Activated B cell treated with CpG ODN at 0.5 μM for 24 hours (primary cell): ENCODE data around the gene SMG6. TPM values are rescaled to one million over a fixed set of nuclear protein-coding genes. Genes with fewer than 3 reads are reported as not detected.

ENCODE experiments used
- ATAC-seq: fragments of 200-7000 bp; cut with Tn5 transposase; one replicate; pipeline ENCODE4 v1.10.0; 2021; ENCODE audit warnings: low read depth, mild to moderate bottlenecking, moderate library complexity
- CTCF ChIA-PET: fragments of 350-600 bp; sonication (Branson Sonifier 250); formaldehyde crosslinking; loops from one replicate; lab custom pipeline; 2021; ENCODE audit warnings: antibody characterized with exemption; lab: Charles Lee
- POLR2A ChIA-PET: fragments of 350-600 bp; sonication (Branson Sonifier 250); formaldehyde crosslinking; loops from one replicate; lab custom pipeline; 2021; ENCODE audit warnings: antibody characterized with exemption; lab: Charles Lee
- DNase-seq: peaks from one replicate; pipeline ENCODE4 v3.0.0; 2022
- H3K27ac Mint-ChIP-seq: one replicate; pipeline ENCODE4 v1.8.0; 2020; ENCODE audit warnings: mixed read lengths
- H3K27me3 Mint-ChIP-seq: one replicate; pipeline ENCODE4 v1.8.0; 2021; ENCODE audit warnings: mixed read lengths
- H3K36me3 Mint-ChIP-seq: one replicate; pipeline ENCODE4 v1.8.0; 2021; ENCODE audit warnings: low read depth, mixed read lengths
- H3K4me1 Mint-ChIP-seq: one replicate; pipeline ENCODE4 v1.8.0; 2021; ENCODE audit warnings: mixed read lengths
- H3K4me3 Mint-ChIP-seq: one replicate; pipeline ENCODE4 v1.8.0; 2020; ENCODE audit warnings: mild to moderate bottlenecking, mixed read lengths
- H3K9me3 Mint-ChIP-seq: one replicate; pipeline ENCODE4 v1.8.0; 2020; ENCODE audit warnings: mixed read lengths
- intact Hi-C: fragments of 100-400 bp; cut with micrococcal nuclease; formaldehyde crosslinking; loops from one replicate; pipeline ENCODE4 v1.15.1; 2024
- total RNA-seq: library from RNA; stranded (reverse); gene quantifications from 2 replicates; pipeline ENCODE4 v1.2.3, GENCODE V29; 2022
- TF ChIP-seq, protein P1 (sequence below): fragments of 200-600 bp; IDR thresholded peaks from one replicate; pipeline ENCODE4 v1.8.0; 2022; ENCODE audit warnings: antibody characterized with exemption, mild to moderate bottlenecking

SMG6 gene
- total RNA-seq, 1 donor from 2014 or later, result 30.5 TPM

DNA sequence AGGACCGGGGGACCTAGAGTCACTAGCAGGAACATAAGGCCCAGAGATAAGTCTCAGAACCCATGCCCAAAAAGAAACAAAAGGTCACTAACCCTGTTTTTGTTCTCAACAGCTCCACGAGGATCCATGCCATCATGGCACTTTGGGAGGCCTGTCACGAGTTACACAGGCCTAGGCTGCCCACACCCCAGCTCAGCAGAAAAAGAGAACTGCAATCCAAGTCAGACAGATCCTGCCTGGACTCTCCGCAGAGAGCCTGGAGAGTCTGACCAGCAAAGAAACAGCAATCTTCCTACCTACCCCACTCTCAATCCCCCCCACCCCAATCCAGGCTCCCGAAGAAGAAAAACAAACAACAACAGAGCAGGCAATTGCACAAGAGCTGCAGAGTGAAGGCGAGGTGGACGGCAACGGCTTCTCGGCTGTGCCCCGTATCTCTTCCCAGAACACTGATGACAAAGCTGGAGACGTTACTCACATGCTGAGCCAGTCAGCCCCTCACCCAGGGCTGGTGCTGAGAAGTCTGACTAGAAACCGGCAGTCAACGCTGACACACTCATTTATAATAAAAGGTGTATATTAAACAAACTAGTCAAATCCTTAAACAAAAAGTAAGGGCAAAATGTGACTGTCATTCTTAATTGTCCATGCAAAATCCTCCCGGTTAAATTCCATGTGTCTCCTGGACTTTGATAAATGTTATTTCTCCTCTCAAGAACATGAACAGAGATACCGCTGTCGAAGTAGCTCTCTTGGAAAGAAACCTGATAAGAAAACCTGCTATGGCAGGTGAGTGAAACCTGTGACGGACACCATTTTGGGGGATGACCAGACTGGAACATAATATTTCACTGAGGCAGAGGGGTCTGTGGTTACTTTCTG lies 89.3 kb downstream of the SMG6 start:
- ChIA-PET CTCF (interaction anchor here (0.6 to 2.2 kb wide), 4 partner anchors 26 to 170 kb away, joined by 3 to 13 read pairs (median 4); no protein-coding TSS in a partner anchor), POLR2A (interaction anchor here (0.6 to 5.4 kb wide), 6 partner anchors 19 to 188 kb away, joined by 3 to 23 read pairs (median 3); no protein-coding TSS in a partner anchor)
- ATAC-seq (no peak), DNase-seq (no peak)
- intact Hi-C loops, result no loop called here
- Mint-ChIP-seq H3K4me1 (peaks cover 31% of the 10 kb centered on the region), H3K27me3 (no peaks in the 10 kb centered on the region), H3K36me3 (peaks cover 15% of the 10 kb centered on the region), H3K27ac (peak overlapping the region; percentile 92), H3K9me3 (no peaks in the 10 kb centered on the region), H3K4me3 (no peak overlapping the region)
- TF ChIP-seq, protein P1, sequence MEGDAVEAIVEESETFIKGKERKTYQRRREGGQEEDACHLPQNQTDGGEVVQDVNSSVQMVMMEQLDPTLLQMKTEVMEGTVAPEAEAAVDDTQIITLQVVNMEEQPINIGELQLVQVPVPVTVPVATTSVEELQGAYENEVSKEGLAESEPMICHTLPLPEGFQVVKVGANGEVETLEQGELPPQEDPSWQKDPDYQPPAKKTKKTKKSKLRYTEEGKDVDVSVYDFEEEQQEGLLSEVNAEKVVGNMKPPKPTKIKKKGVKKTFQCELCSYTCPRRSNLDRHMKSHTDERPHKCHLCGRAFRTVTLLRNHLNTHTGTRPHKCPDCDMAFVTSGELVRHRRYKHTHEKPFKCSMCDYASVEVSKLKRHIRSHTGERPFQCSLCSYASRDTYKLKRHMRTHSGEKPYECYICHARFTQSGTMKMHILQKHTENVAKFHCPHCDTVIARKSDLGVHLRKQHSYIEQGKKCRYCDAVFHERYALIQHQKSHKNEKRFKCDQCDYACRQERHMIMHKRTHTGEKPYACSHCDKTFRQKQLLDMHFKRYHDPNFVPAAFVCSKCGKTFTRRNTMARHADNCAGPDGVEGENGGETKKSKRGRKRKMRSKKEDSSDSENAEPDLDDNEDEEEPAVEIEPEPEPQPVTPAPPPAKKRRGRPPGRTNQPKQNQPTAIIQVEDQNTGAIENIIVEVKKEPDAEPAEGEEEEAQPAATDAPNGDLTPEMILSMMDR, result no peak

- no peak overlapping the region for H3K4me3 Mint-ChIP-seq
- POLR2A ChIA-PET, result interaction anchor here (0.6 kb wide), 2 partner anchors 98 to 157 kb away, joined by 3 read pairs; no protein-coding TSS in a partner anchor
These were observed 90.2 kb downstream of the SMG6 start for GRCh38 chr17:2213291-2213960.

DNA sequence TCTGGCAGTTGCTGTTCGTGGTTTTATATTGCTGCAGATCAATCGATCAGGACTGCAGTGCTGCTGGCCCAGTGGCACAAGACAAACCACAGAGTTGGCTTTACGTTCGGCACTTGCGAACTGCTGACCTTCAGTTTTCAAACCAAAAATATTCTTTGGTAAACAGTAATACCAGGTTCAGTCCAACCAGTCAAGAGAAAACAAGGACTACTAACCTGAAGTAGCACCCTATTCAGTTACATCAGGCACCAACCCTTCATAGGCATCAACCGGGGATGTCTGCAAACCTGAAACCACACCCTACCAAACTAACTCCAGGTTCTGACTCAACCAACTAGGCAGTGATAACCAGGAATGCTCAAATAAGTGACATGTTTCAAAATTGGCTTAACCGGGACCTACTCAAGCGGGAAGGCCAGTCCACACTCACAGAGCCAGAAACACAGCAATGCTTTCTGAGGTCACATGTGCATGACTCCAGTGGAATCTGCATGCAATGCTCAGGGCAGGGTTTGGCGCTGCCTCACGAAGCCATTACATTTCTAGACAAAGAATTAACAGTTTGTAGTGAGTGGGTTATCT lies 91.1 kb downstream of the SMG6 start:
- Mint-ChIP-seq H3K27ac (no peak overlapping the region), H3K36me3 (peaks cover 15% of the 10 kb centered on the region), H3K4me1 (peaks cover 25% of the 10 kb centered on the region), H3K27me3 (no peaks in the 10 kb centered on the region), H3K9me3 (no peaks in the 10 kb centered on the region), H3K4me3 (no peak overlapping the region)
- ChIA-PET POLR2A (no interaction called here), CTCF (interaction anchor here (0.9 to 1.2 kb wide), 2 partner anchors 11 to 32 kb away, joined by 4 read pairs; no protein-coding TSS in a partner anchor)
- intact Hi-C loops, result no loop called here
- TF ChIP-seq, protein P1, result no peak
- DNase-seq (no peak), ATAC-seq (no peak)

More at GRCh38 chr17:2213291-2213960, 90.2 kb downstream of the SMG6 start:
- peaks cover 28% of the 10 kb centered on the region for H3K4me1 Mint-ChIP-seq
- H3K27me3 Mint-ChIP-seq, result no peaks in the 10 kb centered on the region
- DNase-seq (no peak), ATAC-seq (no peak)
- H3K27ac Mint-ChIP-seq, result no peak overlapping the region
- intact Hi-C loops, result no loop called here
- TF ChIP-seq, protein P1, result no peak
- CTCF ChIA-PET, result interaction anchor here (0.9 to 1.2 kb wide), 2 partner anchors 10 to 31 kb away, joined by 4 read pairs; no protein-coding TSS in a partner anchor
- no peaks in the 10 kb centered on the region for H3K9me3 Mint-ChIP-seq
- H3K36me3 Mint-ChIP-seq, result peaks cover 13% of the 10 kb centered on the region

- Mint-ChIP-seq H3K4me3 (no peak overlapping the region), H3K4me1 (peaks cover 25% of the 10 kb centered on the region), H3K27ac (no peak overlapping the region), H3K27me3 (no peaks in the 10 kb centered on the region), H3K9me3 (no peaks in the 10 kb centered on the region), H3K36me3 (peaks cover 15% of the 10 kb centered on the region)
- no peak for ATAC-seq
- no peak for DNase-seq
- ChIA-PET CTCF (no interaction called here), POLR2A (interaction anchor here (0.7 kb wide), 1 partner anchor 15 kb away, joined by 5 read pairs; no protein-coding TSS in a partner anchor)
- TF ChIP-seq, protein P1, result no peak
- intact Hi-C loops, result no loop called here
These were observed 91.8 kb downstream of the SMG6 start for GRCh38 chr17:2211661-2212399.
